Osteoblast (primary cell): Measurements from ENCODE around the gene EFCAB7. TPM values are rescaled to one million over a fixed set of nuclear protein-coding genes. Genes with fewer than 3 reads are reported as not detected.

Experiments
- DNase-seq: peaks from one replicate; pipeline ENCODE4 v3.0.0; 2011; ENCODE audit warnings: low spot score, mixed read lengths; ENCODE audit not compliant: insufficient read length; ENCODE audit errors: missing footprints
- H2AFZ ChIP-seq: 2 replicates; pipeline ENCODE4 v1.6.0; 2011; ENCODE audit warnings: mild to moderate bottlenecking, low read length
- H3K27ac ChIP-seq: 2 replicates; pipeline ENCODE4 v1.5.1; 2011; ENCODE audit warnings: mild to moderate bottlenecking, low read depth, low read length, moderate library complexity
- H3K27me3 ChIP-seq: 2 replicates; pipeline ENCODE4 v1.6.0; 2012; ENCODE audit warnings: mild to moderate bottlenecking, control low read depth, inconsistent platforms, low read length, moderate library complexity; ENCODE audit not compliant: insufficient read depth
- H3K36me3 ChIP-seq: 2 replicates; pipeline ENCODE4 v1.5.1; 2011; ENCODE audit warnings: mild to moderate bottlenecking, low read length, control low read depth, moderate library complexity; ENCODE audit not compliant: insufficient read depth
- H3K4me1 ChIP-seq: 2 replicates; pipeline ENCODE4 v1.5.1; 2011; ENCODE audit warnings: mild to moderate bottlenecking, low read length, control low read depth, moderate library complexity; ENCODE audit not compliant: insufficient read depth
- H3K4me2 ChIP-seq: 2 replicates; pipeline ENCODE4 v1.6.0; 2011; ENCODE audit warnings: mild to moderate bottlenecking, low read length; ENCODE audit not compliant: insufficient read depth
- H3K4me3 ChIP-seq: fragments of 200-600 bp; sonication (generic); 3 replicates; pipeline ENCODE4 v1.5.1; 2012; ENCODE audit warnings: mild to moderate bottlenecking, low read length, inconsistent platforms; ENCODE audit not compliant: insufficient read depth
- H3K79me2 ChIP-seq: 2 replicates; pipeline ENCODE4 v1.6.0; 2012; ENCODE audit warnings: mild to moderate bottlenecking, low read length, control low read depth, inconsistent platforms; ENCODE audit not compliant: insufficient read depth
- H3K9me3 ChIP-seq: 2 replicates; pipeline ENCODE4 v1.5.1; 2011; ENCODE audit warnings: low read depth, low read length, control low read depth
- H4K20me1 ChIP-seq: 2 replicates; pipeline ENCODE4 v1.6.0; 2012; ENCODE audit warnings: mild to moderate bottlenecking, low read length, control low read depth; ENCODE audit not compliant: insufficient read depth
- CTCF ChIP-seq: IDR thresholded peaks from 2 replicates; pipeline ENCODE4 v1.5.1; 2011; ENCODE audit warnings: mild to moderate bottlenecking, low read depth, low read length, moderate library complexity; ENCODE audit errors: extremely low read depth
- total RNA-seq: library from RNA; depleted of rRNA; stranded (reverse); fragments of >200 nt; gene quantifications from 2 replicates; pipeline ENCODE4 v1.2.3, GENCODE V29; 2012

EFCAB7 gene
- total RNA-seq, 1 donor, result 11.9 TPM

GRCh38 chr1:63523738-63524137 is 413 bp downstream of the EFCAB7 start:
- Histone ChIP-seq H3K9me3 (no peaks in the 10 kb centered on the region), H2AFZ (peak overlapping the region; percentile 100), H4K20me1 (no peaks in the 10 kb centered on the region), H3K4me1 (peaks cover 20% of the 10 kb centered on the region), H3K79me2 (peaks cover 32% of the 10 kb centered on the region), H3K4me2 (peak overlapping the region; percentile 92), H3K27ac (peak overlapping the region; percentile 95), H3K27me3 (no peaks in the 10 kb centered on the region), H3K36me3 (peaks cover 4% of the 10 kb centered on the region), H3K4me3 (peak overlapping the region; percentile 81)
- TF ChIP-seq CTCF, result no peak
- DNase-seq, result no peak

- no peaks in the 10 kb centered on the region for H3K27me3 ChIP-seq
- H3K79me2 ChIP-seq, result peaks cover 28% of the 10 kb centered on the region
These were observed 876 bp downstream of the EFCAB7 start for GRCh38 chr1:63524201-63524600.

GRCh38 chr1:63532727-63533126 is 9.4 kb downstream of the EFCAB7 start:
- Histone ChIP-seq H2AFZ (no peak overlapping the region), H3K9me3 (no peaks in the 10 kb centered on the region), H3K27me3 (no peaks in the 10 kb centered on the region), H3K36me3 (peaks cover 4% of the 10 kb centered on the region), H3K4me2 (no peak overlapping the region), H3K27ac (no peak overlapping the region), H3K79me2 (no peaks in the 10 kb centered on the region), H3K4me3 (no peak overlapping the region), H4K20me1 (no peaks in the 10 kb centered on the region), H3K4me1 (no peaks in the 10 kb centered on the region)
- no peak for DNase-seq
- TF ChIP-seq CTCF, result no peak

More at GRCh38 chr1:63524201-63524600, 876 bp downstream of the EFCAB7 start:
- peak overlapping the region; percentile 100 for H2AFZ ChIP-seq
- H3K27ac ChIP-seq, result peak overlapping the region; percentile 95
- H3K4me2 ChIP-seq, result peak overlapping the region; percentile 92
- DNase-seq, result no peak
- H3K36me3 ChIP-seq, result peaks cover 4% of the 10 kb centered on the region
- no peaks in the 10 kb centered on the region for H4K20me1 ChIP-seq
- no peak for TF ChIP-seq CTCF
- peak overlapping the region; percentile 81 for H3K4me3 ChIP-seq
- no peaks in the 10 kb centered on the region for H3K9me3 ChIP-seq
- H3K4me1 ChIP-seq, result peaks cover 20% of the 10 kb centered on the region

- Histone ChIP-seq H3K27me3 (no peaks in the 10 kb centered on the region), H2AFZ (no peak overlapping the region)
- TF ChIP-seq CTCF, result no peak
These were observed 10.6 kb downstream of the EFCAB7 start for GRCh38 chr1:63533931-63534330.

More at GRCh38 chr1:63533931-63534330, 10.6 kb downstream of the EFCAB7 start:
- Histone ChIP-seq H3K4me2 (no peak overlapping the region), H3K36me3 (peaks cover 4% of the 10 kb centered on the region), H3K27ac (no peak overlapping the region), H3K9me3 (no peaks in the 10 kb centered on the region), H4K20me1 (no peaks in the 10 kb centered on the region), H3K4me3 (no peak overlapping the region), H3K79me2 (no peaks in the 10 kb centered on the region), H3K4me1 (no peaks in the 10 kb centered on the region)
- no peak for DNase-seq
